SK-N-SH treated with all-trans-retinoic acid at 6 μM for 48 hours (cell line): ENCODE results near the gene MAPRE2.

Experiments used
- ATAC-seq: fragments of 200-7000 bp; cut with Tn5 transposase; 3 replicates; pipeline ENCODE4 v1.9.1; 2020; ENCODE audit warnings: mild to moderate bottlenecking, moderate library complexity
- ARNTL ChIP-seq: fragments of 450-650 bp; formaldehyde crosslinking; IDR thresholded peaks from 2 replicates; pipeline ENCODE4 v1.5.0; 2020; ENCODE audit warnings: low read depth, mild to moderate bottlenecking, moderate library complexity, borderline replicate concordance
- BACH2 ChIP-seq: fragments of 250-450 bp; sonication (Bioruptor Pico); IDR thresholded peaks from 2 replicates; pipeline ENCODE4 v1.9.0; 2021; ENCODE audit warnings: mild to moderate bottlenecking, borderline replicate concordance
- CSDC2 ChIP-seq: fragments of 250-450 bp; sonication (Bioruptor Pico); IDR thresholded peaks from 2 replicates; pipeline ENCODE4 v1.5.0; 2020; ENCODE audit warnings: mild to moderate bottlenecking, moderate library complexity
- ESRRG ChIP-seq: fragments of 250-450 bp; sonication (Bioruptor Pico); IDR thresholded peaks from 2 replicates; pipeline ENCODE4 v1.6.1; 2021; ENCODE audit warnings: mild to moderate bottlenecking
- GLIS3 ChIP-seq: fragments of 250-450 bp; sonication (Bioruptor Pico); IDR thresholded peaks from 2 replicates; pipeline ENCODE4 v1.5.0; 2020; ENCODE audit warnings: mild to moderate bottlenecking, moderate library complexity
- ISL1 ChIP-seq: fragments of 250-450 bp; sonication (Bioruptor Pico); IDR thresholded peaks from 2 replicates; pipeline ENCODE4 v2.1.2; 2022; ENCODE audit warnings: mild to moderate bottlenecking, moderate library complexity
- OSR1 ChIP-seq: fragments of 250-450 bp; sonication (Bioruptor Pico); IDR thresholded peaks from 2 replicates; pipeline ENCODE4 v1.8.0; 2022; ENCODE audit warnings: moderate library complexity, mild to moderate bottlenecking, inconsistent platforms
- PPARA ChIP-seq: fragments of 250-450 bp; sonication (Bioruptor Pico); IDR thresholded peaks from 2 replicates; pipeline ENCODE4 v1.5.0; 2020; ENCODE audit warnings: mild to moderate bottlenecking, borderline replicate concordance
- RARB ChIP-seq: fragments of 250-450 bp; sonication (Bioruptor Pico); IDR thresholded peaks from 2 replicates; pipeline ENCODE4 v1.8.0; 2021; ENCODE audit warnings: mild to moderate bottlenecking, moderate library complexity
- TCF4 ChIP-seq: fragments of 250-450 bp; sonication (Bioruptor Pico); IDR thresholded peaks from 2 replicates; pipeline ENCODE4 v1.8.0; 2021; ENCODE audit warnings: mild to moderate bottlenecking, moderate library complexity, borderline replicate concordance
- TOX ChIP-seq: fragments of 250-450 bp; sonication (Bioruptor Pico); IDR thresholded peaks from 2 replicates; pipeline ENCODE4 v1.8.0; 2021; ENCODE audit warnings: mild to moderate bottlenecking, moderate library complexity, borderline replicate concordance
- ZC3H10 ChIP-seq: fragments of 250-450 bp; sonication (Bioruptor Pico); IDR thresholded peaks from 2 replicates; pipeline ENCODE4 v1.5.1; 2021; ENCODE audit warnings: mild to moderate bottlenecking, moderate library complexity
- ZFP3 ChIP-seq: fragments of 250-450 bp; sonication (Bioruptor Pico); IDR thresholded peaks from 2 replicates; pipeline ENCODE4 v1.5.0; 2020; ENCODE audit warnings: mild to moderate bottlenecking, moderate library complexity
- ZFP30 ChIP-seq: fragments of 450-650 bp; formaldehyde crosslinking; IDR thresholded peaks from 2 replicates; pipeline ENCODE4 v1.5.0; 2022; ENCODE audit warnings: mild to moderate bottlenecking, moderate library complexity
- ZNF565 ChIP-seq: fragments of 450-650 bp; formaldehyde crosslinking; conservative IDR thresholded peaks from 2 replicates; pipeline ENCODE4 v1.5.0; 2020; ENCODE audit warnings: low read depth, mild to moderate bottlenecking, moderate library complexity
- ZNF70 ChIP-seq: fragments of 450-650 bp; formaldehyde crosslinking; IDR thresholded peaks from 2 replicates; pipeline ENCODE4 v1.5.0; 2020; ENCODE audit warnings: mild to moderate bottlenecking, moderate library complexity
- ZNF8 ChIP-seq: fragments of 450-650 bp; formaldehyde crosslinking; IDR thresholded peaks from 2 replicates; pipeline ENCODE4 v1.5.0; 2020; ENCODE audit warnings: mild to moderate bottlenecking, moderate library complexity
- TF ChIP-seq, protein P1 (sequence below): fragments of 250-450 bp; sonication (Bioruptor Pico); IDR thresholded peaks from 2 replicates; pipeline ENCODE4 v1.8.0; 2021; ENCODE audit warnings: low read depth, mild to moderate bottlenecking, moderate library complexity, borderline replicate concordance
- TF ChIP-seq, protein P2 (sequence below): fragments of 250-450 bp; sonication (Bioruptor Pico); IDR thresholded peaks from 2 replicates; pipeline ENCODE4 v1.8.0; 2020; ENCODE audit warnings: mild to moderate bottlenecking, moderate library complexity, borderline replicate concordance
- TF ChIP-seq, protein P3 (sequence below): fragments of 250-450 bp; sonication (Bioruptor Pico); IDR thresholded peaks from 2 replicates; pipeline ENCODE4 v1.5.0; 2020; ENCODE audit warnings: mild to moderate bottlenecking, moderate library complexity
- TF ChIP-seq, protein P4 (sequence below): fragments of 250-450 bp; sonication (Bioruptor Pico); IDR thresholded peaks from 2 replicates; pipeline ENCODE4 v1.5.1; 2021; ENCODE audit warnings: mild to moderate bottlenecking, moderate library complexity
- TF ChIP-seq, protein P5 (sequence below): fragments of 250-450 bp; sonication (Bioruptor Pico); IDR thresholded peaks from 2 replicates; pipeline ENCODE4 v1.5.1; 2020; ENCODE audit warnings: low read depth, mild to moderate bottlenecking, moderate library complexity

The MAPRE2 gene

DNA sequence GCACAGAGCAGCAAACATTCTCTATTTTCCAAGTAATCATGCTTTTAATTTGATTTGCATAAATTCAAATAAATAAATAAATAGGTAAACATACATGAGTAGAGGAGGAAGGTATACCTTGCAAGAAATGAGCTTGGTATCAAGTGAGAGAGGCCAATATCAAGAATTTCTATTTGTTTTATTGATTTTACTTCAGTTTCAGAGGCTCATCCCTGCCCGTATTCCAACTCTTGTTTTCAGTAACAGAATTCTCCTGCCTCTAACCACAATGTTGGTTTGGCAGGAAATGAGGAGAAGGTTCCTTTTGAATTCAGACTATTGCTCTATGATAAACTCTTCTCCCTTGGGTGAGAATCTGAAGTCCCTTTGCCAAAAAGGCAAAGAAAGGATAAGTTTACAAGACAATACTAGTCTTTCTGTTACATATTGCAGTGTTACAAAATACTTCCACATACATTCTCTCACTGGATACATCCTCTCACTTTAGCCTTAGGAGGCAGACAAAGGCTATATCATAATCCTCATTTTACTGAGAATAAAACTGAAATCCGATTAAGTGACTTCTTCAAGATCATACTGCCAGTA is 131.3 kb downstream of the MAPRE2 start:
- TF ChIP-seq TCF4 (CRISPR knock-in tag) (no peak), ZFP3 (CRISPR knock-in tag) (no peak), ZNF70 (CRISPR knock-in tag) (no peak), TOX (no peak), ZNF565 (no peak), ZC3H10 (CRISPR knock-in tag) (no peak), RARB (no peak), PPARA (CRISPR knock-in tag) (no peak), ZFP30 (CRISPR knock-in tag) (no peak), BACH2 (CRISPR knock-in tag) (no peak), OSR1 (no peak)
- TF ChIP-seq, protein P1, sequence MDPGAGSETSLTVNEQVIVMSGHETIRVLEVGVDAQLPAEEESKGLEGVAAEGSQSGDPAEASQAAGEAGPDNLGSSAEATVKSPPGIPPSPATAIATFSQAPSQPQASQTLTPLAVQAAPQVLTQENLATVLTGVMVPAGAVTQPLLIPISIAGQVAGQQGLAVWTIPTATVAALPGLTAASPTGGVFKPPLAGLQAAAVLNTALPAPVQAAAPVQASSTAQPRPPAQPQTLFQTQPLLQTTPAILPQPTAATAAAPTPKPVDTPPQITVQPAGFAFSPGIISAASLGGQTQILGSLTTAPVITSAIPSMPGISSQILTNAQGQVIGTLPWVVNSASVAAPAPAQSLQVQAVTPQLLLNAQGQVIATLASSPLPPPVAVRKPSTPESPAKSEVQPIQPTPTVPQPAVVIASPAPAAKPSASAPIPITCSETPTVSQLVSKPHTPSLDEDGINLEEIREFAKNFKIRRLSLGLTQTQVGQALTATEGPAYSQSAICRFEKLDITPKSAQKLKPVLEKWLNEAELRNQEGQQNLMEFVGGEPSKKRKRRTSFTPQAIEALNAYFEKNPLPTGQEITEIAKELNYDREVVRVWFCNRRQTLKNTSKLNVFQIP: no peak
- TF ChIP-seq, protein P2, sequence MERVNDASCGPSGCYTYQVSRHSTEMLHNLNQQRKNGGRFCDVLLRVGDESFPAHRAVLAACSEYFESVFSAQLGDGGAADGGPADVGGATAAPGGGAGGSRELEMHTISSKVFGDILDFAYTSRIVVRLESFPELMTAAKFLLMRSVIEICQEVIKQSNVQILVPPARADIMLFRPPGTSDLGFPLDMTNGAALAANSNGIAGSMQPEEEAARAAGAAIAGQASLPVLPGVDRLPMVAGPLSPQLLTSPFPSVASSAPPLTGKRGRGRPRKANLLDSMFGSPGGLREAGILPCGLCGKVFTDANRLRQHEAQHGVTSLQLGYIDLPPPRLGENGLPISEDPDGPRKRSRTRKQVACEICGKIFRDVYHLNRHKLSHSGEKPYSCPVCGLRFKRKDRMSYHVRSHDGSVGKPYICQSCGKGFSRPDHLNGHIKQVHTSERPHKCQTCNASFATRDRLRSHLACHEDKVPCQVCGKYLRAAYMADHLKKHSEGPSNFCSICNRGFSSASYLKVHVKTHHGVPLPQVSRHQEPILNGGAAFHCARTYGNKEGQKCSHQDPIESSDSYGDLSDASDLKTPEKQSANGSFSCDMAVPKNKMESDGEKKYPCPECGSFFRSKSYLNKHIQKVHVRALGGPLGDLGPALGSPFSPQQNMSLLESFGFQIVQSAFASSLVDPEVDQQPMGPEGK: no peak
- TF ChIP-seq, protein P3, sequence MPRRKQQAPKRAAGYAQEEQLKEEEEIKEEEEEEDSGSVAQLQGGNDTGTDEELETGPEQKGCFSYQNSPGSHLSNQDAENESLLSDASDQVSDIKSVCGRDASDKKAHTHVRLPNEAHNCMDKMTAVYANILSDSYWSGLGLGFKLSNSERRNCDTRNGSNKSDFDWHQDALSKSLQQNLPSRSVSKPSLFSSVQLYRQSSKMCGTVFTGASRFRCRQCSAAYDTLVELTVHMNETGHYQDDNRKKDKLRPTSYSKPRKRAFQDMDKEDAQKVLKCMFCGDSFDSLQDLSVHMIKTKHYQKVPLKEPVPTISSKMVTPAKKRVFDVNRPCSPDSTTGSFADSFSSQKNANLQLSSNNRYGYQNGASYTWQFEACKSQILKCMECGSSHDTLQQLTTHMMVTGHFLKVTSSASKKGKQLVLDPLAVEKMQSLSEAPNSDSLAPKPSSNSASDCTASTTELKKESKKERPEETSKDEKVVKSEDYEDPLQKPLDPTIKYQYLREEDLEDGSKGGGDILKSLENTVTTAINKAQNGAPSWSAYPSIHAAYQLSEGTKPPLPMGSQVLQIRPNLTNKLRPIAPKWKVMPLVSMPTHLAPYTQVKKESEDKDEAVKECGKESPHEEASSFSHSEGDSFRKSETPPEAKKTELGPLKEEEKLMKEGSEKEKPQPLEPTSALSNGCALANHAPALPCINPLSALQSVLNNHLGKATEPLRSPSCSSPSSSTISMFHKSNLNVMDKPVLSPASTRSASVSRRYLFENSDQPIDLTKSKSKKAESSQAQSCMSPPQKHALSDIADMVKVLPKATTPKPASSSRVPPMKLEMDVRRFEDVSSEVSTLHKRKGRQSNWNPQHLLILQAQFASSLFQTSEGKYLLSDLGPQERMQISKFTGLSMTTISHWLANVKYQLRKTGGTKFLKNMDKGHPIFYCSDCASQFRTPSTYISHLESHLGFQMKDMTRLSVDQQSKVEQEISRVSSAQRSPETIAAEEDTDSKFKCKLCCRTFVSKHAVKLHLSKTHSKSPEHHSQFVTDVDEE (CRISPR knock-in tag): no peak
- no peak for ATAC-seq

DNA sequence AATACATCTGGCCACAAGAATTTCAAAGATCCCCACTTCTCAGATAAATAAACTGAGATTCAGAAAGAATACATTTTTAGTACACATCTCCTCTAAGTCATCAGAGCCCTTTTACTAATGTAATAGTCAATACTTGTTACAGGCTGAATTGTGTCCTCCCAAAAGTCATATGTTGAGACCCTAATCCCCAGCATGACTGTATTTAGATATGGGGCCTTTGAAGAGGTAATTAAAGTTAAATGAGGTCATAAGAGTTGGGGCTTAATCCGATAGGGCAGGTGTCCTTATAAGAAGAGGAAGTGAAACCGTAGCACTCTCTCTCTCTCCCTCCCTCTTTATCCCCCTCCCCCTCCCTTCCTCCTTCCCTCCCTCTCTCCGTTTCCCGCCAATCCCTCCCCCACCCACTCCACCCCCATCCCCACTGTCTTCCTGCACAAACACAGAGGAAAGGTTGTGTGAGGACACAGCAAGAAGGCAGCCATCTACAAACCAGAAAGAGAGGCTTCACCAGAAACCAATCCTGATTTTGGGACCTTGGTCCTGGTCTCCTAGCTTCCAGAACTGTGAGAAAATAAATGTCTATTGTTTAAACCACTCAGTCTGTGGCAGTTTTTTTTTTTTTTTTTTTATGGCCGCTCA is 133.0 kb downstream of the MAPRE2 start:
- TF ChIP-seq TOX: no peak
- TF ChIP-seq ARNTL (CRISPR knock-in tag): no peak
- no peak for TF ChIP-seq ISL1
- no peak for TF ChIP-seq ESRRG (CRISPR knock-in tag)
- TF ChIP-seq OSR1: no peak
- TF ChIP-seq PPARA (CRISPR knock-in tag): no peak
- TF ChIP-seq, protein P4, sequence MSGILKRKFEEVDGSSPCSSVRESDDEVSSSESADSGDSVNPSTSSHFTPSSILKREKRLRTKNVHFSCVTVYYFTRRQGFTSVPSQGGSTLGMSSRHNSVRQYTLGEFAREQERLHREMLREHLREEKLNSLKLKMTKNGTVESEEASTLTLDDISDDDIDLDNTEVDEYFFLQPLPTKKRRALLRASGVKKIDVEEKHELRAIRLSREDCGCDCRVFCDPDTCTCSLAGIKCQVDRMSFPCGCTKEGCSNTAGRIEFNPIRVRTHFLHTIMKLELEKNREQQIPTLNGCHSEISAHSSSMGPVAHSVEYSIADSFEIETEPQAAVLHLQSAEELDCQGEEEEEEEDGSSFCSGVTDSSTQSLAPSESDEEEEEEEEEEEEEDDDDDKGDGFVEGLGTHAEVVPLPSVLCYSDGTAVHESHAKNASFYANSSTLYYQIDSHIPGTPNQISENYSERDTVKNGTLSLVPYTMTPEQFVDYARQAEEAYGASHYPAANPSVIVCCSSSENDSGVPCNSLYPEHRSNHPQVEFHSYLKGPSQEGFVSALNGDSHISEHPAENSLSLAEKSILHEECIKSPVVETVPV: no peak
- TF ChIP-seq, protein P5, sequence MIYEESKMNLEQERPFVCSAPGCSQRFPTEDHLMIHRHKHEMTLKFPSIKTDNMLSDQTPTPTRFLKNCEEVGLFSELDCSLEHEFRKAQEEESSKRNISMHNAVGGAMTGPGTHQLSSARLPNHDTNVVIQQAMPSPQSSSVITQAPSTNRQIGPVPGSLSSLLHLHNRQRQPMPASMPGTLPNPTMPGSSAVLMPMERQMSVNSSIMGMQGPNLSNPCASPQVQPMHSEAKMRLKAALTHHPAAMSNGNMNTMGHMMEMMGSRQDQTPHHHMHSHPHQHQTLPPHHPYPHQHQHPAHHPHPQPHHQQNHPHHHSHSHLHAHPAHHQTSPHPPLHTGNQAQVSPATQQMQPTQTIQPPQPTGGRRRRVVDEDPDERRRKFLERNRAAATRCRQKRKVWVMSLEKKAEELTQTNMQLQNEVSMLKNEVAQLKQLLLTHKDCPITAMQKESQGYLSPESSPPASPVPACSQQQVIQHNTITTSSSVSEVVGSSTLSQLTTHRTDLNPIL: no peak
- TF ChIP-seq ZNF8 (CRISPR knock-in tag): no peak
- no peak for TF ChIP-seq GLIS3 (CRISPR knock-in tag)
- no peak for TF ChIP-seq CSDC2 (CRISPR knock-in tag)
- TF ChIP-seq BACH2 (CRISPR knock-in tag): no peak
- TF ChIP-seq, protein P2: no peak
- no peak for TF ChIP-seq RARB
- TF ChIP-seq ZFP30 (CRISPR knock-in tag): no peak
- TF ChIP-seq, all 23 proteins: peak for 0
- ATAC-seq: no peak
